ENCODE data around the gene SRA1. TPM values are rescaled to one million over a fixed set of nuclear protein-coding genes. Genes with fewer than 3 reads are reported as not detected.
A peak's percentile ranks its signal among the peaks of the same experiment; 100 is the strongest.

The SRA1 gene
- total RNA-seq, 1 donor = 28.2 TPM

DNA sequence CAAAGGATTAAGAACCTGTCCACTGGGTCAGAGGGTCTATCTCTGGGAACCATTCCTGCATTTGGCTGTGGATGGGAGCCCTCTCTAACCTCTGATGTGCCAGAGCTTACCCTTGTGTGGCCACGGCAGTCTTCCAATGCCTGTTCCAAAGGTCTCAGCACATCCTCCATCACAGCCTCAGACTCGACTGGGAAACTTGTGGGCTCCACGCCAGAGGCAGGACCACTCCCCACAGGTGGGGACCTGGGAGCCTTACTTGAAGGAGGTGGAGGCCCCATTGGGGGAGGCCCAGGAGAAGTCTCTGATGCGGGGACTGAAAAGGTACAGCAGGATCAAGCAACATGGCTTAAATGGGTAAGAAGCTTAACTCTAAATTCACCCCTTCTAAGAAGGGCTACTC is 5.4 kb downstream of the SRA1 start:
- Histone ChIP-seq H2AFZ (ENCODE audit: low read length) (no peak overlapping the region), H4K20me1 (ENCODE audit: insufficient read depth, low read length) (peaks cover 28% of the 10 kb centered on the region), H3K27ac (ENCODE audit: low read depth, low read length) (no peak overlapping the region), H3K36me3 (ENCODE audit: insufficient read depth, low read length) (peaks cover 46% of the 10 kb centered on the region), H3K4me1 (ENCODE audit: insufficient read depth, low read length) (peaks cover 40% of the 10 kb centered on the region), H3K9me3 (ENCODE audit: low read depth, low read length) (no peaks in the 10 kb centered on the region), H3K27me3 (ENCODE audit: insufficient read depth, low read length) (no peaks in the 10 kb centered on the region), H3K79me2 (ENCODE audit: insufficient read depth, low read length) (peaks cover 69% of the 10 kb centered on the region), H3K4me2 (ENCODE audit: insufficient read depth, low read length) (no peak overlapping the region), H3K4me3 (ENCODE audit: insufficient read depth, low read length) (no peak overlapping the region)
- DNase-seq (ENCODE audit: insufficient read length, low spot score, missing footprints) = peak; percentile 15
- TF ChIP-seq, protein P1, sequence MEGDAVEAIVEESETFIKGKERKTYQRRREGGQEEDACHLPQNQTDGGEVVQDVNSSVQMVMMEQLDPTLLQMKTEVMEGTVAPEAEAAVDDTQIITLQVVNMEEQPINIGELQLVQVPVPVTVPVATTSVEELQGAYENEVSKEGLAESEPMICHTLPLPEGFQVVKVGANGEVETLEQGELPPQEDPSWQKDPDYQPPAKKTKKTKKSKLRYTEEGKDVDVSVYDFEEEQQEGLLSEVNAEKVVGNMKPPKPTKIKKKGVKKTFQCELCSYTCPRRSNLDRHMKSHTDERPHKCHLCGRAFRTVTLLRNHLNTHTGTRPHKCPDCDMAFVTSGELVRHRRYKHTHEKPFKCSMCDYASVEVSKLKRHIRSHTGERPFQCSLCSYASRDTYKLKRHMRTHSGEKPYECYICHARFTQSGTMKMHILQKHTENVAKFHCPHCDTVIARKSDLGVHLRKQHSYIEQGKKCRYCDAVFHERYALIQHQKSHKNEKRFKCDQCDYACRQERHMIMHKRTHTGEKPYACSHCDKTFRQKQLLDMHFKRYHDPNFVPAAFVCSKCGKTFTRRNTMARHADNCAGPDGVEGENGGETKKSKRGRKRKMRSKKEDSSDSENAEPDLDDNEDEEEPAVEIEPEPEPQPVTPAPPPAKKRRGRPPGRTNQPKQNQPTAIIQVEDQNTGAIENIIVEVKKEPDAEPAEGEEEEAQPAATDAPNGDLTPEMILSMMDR (IDR thresholded peaks at IDR 0.05; ENCODE audit: extremely low read depth, low read depth, low read length) = no peak

DNA sequence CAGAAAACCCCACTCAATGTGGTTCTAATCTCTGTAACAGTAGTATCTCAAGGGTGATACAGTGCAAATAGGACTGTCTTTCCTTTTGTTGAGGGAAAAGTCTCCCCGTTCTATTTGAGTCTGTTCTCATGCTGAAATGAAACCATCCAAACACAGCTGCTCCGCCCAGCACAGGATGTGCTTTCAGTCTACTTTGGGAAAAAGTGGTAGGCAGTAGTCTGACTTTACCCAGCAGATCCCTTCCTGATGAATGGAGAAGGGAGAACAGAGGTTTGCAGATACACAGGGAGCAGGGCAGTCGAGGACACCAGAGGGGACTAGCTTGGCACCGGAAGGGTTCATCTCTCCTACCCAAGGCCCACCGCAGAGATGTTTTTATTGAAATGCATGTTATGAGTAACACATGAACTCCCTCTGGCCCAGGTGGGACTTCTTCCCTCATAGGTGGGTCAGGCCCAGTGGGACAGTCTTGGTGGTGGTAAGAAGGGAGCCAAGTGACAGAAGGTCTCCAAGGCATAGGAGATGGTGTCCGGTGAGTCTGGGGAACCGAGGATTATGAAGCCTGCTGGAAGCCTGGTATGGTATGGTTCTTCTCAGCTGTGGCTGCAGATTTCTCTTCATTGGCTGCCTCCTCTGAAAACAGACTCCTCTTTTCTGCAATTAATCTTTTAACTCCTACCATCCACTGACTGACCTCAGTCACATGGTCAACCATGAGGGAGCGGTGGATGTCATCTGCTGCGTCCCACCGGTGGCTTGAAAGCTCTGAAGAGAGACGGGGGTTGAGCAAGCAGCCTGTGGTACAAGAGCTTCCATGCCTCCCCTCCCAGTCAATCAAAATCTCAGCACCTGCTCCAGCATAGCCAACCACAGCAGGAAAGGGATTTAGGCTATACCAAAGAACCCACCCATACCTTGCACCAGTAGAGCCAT is 6.9 kb downstream of the SRA1 start:
- H3K27ac ChIP-seq (ENCODE audit: low read depth, low read length) = peak overlapping the region; percentile 30
- peak; percentile 13 for DNase-seq (ENCODE audit: insufficient read length, low spot score, missing footprints)
- peaks cover 45% of the 10 kb centered on the region for H3K36me3 ChIP-seq (ENCODE audit: insufficient read depth, low read length)
- peaks cover 29% of the 10 kb centered on the region for H3K4me1 ChIP-seq (ENCODE audit: insufficient read depth, low read length)
- TF ChIP-seq, protein P1 (IDR thresholded peaks at IDR 0.05; ENCODE audit: extremely low read depth, low read depth, low read length) = no peak
- H3K9me3 ChIP-seq (ENCODE audit: low read depth, low read length) = no peaks in the 10 kb centered on the region
- peaks cover 26% of the 10 kb centered on the region for H4K20me1 ChIP-seq (ENCODE audit: insufficient read depth, low read length)
- H3K79me2 ChIP-seq (ENCODE audit: insufficient read depth, low read length) = peaks cover 55% of the 10 kb centered on the region
- H2AFZ ChIP-seq (ENCODE audit: low read length) = no peak overlapping the region
- no peak overlapping the region for H3K4me2 ChIP-seq (ENCODE audit: insufficient read depth, low read length)
- no peaks in the 10 kb centered on the region for H3K27me3 ChIP-seq (ENCODE audit: insufficient read depth, low read length)
- H3K4me3 ChIP-seq (ENCODE audit: insufficient read depth, low read length) = no peak overlapping the region

DNA sequence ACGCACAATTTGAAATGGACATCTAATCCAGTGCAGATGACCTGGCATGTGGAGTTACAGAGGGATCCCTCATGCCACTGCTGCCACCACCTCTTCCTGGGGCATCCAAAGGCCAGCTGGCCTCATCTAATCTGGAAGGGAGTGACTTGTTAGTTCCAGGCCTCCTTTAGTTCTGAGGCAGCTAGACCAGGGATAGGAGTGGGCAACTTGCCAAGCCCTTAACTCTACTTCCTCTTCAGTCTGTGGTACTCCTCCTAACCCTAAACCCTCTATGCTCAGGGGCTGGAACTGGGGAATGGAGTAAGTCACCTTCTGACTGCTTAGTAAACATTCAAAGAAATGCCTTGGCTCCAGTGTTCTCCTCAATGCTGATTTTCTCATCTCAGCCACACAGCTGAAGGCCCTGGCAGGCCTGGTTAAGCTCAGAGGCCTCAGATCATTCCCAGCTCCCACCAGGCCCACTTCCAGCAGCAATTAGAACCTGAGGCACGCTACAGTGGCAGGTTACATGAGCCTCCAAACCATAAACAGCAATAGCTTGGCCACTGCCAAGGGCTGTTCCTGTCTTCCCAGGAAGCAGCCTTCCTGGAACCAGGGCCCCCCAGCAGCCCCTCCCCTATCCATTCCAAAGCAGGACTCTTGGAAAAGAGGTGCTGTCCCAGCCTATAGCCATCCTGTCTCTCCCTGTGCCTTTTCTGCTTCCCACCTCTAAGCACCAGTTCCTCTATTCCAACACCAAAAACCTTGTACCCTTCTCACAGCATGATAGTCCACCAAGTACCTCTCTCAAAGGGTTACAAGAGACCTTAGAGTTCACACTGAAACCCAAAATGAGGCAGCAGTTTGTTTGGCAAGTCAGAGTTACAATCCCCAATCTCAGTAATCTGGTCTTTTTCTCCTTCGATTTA is 7.8 kb downstream of the SRA1 start:
- DNase-seq (ENCODE audit: insufficient read length, low spot score, missing footprints) = peak; percentile 34
- no peak overlapping the region for H3K4me2 ChIP-seq (ENCODE audit: insufficient read depth, low read length)
- no peaks in the 10 kb centered on the region for H3K9me3 ChIP-seq (ENCODE audit: low read depth, low read length)
- no peaks in the 10 kb centered on the region for H3K27me3 ChIP-seq (ENCODE audit: insufficient read depth, low read length)
- no peak overlapping the region for H3K4me3 ChIP-seq (ENCODE audit: insufficient read depth, low read length)
- H3K36me3 ChIP-seq (ENCODE audit: insufficient read depth, low read length) = peaks cover 46% of the 10 kb centered on the region
- TF ChIP-seq, protein P1 (IDR thresholded peaks at IDR 0.05; ENCODE audit: extremely low read depth, low read depth, low read length) = no peak
- H3K4me1 ChIP-seq (ENCODE audit: insufficient read depth, low read length) = peaks cover 25% of the 10 kb centered on the region
- H2AFZ ChIP-seq (ENCODE audit: low read length) = no peak overlapping the region
- peaks cover 45% of the 10 kb centered on the region for H3K79me2 ChIP-seq (ENCODE audit: insufficient read depth, low read length)
- H4K20me1 ChIP-seq (ENCODE audit: insufficient read depth, low read length) = peaks cover 22% of the 10 kb centered on the region
- H3K27ac ChIP-seq (ENCODE audit: low read depth, low read length) = peak overlapping the region; percentile 30

Measured in osteoblast (primary cell).